IMR-90 (cell line): Measurements from ENCODE around the gene EIF3L. TPM values are rescaled to one million over a fixed set of nuclear protein-coding genes. Genes with fewer than 3 reads are reported as not detected.

ENCODE experiments used
- ATAC-seq: fragments of 200-7000 bp; cut with Tn5 transposase; 2 replicates; pipeline ENCODE4 v1.9.1; 2020; ENCODE audit warnings: low read depth, mild to moderate bottlenecking, moderate library complexity
- BruUV-seq: library from RNA; stranded (reverse); fragments of 400-500 nt; replicated peaks from 2 replicates; lab custom pipeline; 2021; lab: Mats Ljungman, UMichigan
- CTCF ChIA-PET: fragments of 300-600 bp; formaldehyde crosslinking; extraction: SDS; loops from one replicate; lab custom pipeline; 2021; ENCODE audit warnings: antibody characterized with exemption; lab: Yijun Ruan, JAX
- POLR2A ChIA-PET: fragments of 300-600 bp; sonication (Branson Sonifier 250); formaldehyde crosslinking; loops from one replicate; lab custom pipeline; 2022; ENCODE audit warnings: antibody characterized with exemption; ENCODE audit not compliant: unreplicated experiment; lab: Charles Lee
- DNase-seq: peaks from one replicate; pipeline ENCODE4 v3.0.0; 2013
- H2AFZ ChIP-seq: replicated peaks from 2 replicates; pipeline ENCODE3; 2013; ENCODE audit warnings: low read length, mild to moderate bottlenecking; ENCODE audit not compliant: poor library complexity
- H2AK5ac ChIP-seq: 2 replicates; pipeline ENCODE4 v1.6.1; 2013; ENCODE audit warnings: low read depth, low read length, inconsistent platforms
- H2AK9ac ChIP-seq: replicated peaks from 2 replicates; pipeline ENCODE3; 2013; ENCODE audit warnings: mild to moderate bottlenecking, low read depth, low read length, moderate library complexity; ENCODE audit not compliant: poor library complexity
- H2BK120ac ChIP-seq: 2 replicates; pipeline ENCODE4 v1.6.1; 2013; ENCODE audit warnings: low read depth, low read length, inconsistent platforms
- H2BK15ac ChIP-seq: 3 replicates; pipeline ENCODE4 v1.6.1; 2013; ENCODE audit warnings: low read depth, low read length, inconsistent platforms
- H2BK20ac ChIP-seq: 2 replicates; pipeline ENCODE4 v1.6.1; 2013; ENCODE audit warnings: low read depth, mild to moderate bottlenecking, inconsistent platforms, low read length, moderate library complexity
- H2BK5ac ChIP-seq: 2 replicates; pipeline ENCODE4 v1.6.1; 2013; ENCODE audit warnings: mild to moderate bottlenecking, low read depth, low read length, inconsistent platforms; ENCODE audit not compliant: poor library complexity, severe bottlenecking
- H3K14ac ChIP-seq: replicated peaks from 2 replicates; pipeline ENCODE4 v1.6.1; 2013; ENCODE audit warnings: low read depth, low read length, inconsistent platforms
- H3K18ac ChIP-seq: 2 replicates; pipeline ENCODE4 v1.6.1; 2013; ENCODE audit warnings: low read depth, low read length, control low read depth
- H3K23ac ChIP-seq: 2 replicates; pipeline ENCODE4 v1.6.1; 2013; ENCODE audit warnings: low read depth, low read length, inconsistent platforms
- H3K27ac ChIP-seq: 2 replicates; pipeline ENCODE4 v1.5.1; 2013; ENCODE audit warnings: mild to moderate bottlenecking, control low read depth, low read length; ENCODE audit not compliant: insufficient read depth
- H3K27me3 ChIP-seq: 2 replicates; pipeline ENCODE4 v1.6.1; 2013; ENCODE audit warnings: low read length; ENCODE audit not compliant: control insufficient read depth, insufficient read depth
- H3K36me3 ChIP-seq: 2 replicates; pipeline ENCODE4 v1.6.1; 2013; ENCODE audit warnings: low read length, mixed read lengths; ENCODE audit not compliant: control insufficient read depth, insufficient read depth
- H3K4ac ChIP-seq: 2 replicates; pipeline ENCODE4 v1.6.1; 2013; ENCODE audit warnings: low read depth, low read length, inconsistent platforms
- H3K4me1 ChIP-seq: 2 replicates; pipeline ENCODE4 v1.6.1; 2013; ENCODE audit warnings: low read length, mixed read lengths; ENCODE audit not compliant: control insufficient read depth, insufficient read depth
- H3K4me2 ChIP-seq: 2 replicates; pipeline ENCODE4 v1.6.1; 2013; ENCODE audit warnings: low read depth, mild to moderate bottlenecking, control low read depth, low read length, moderate library complexity
- H3K4me3 ChIP-seq: 2 replicates; pipeline ENCODE4 v1.5.1; 2013; ENCODE audit warnings: low read depth, mild to moderate bottlenecking, control low read depth, low read length, moderate library complexity; ENCODE audit not compliant: insufficient read depth
- H3K56ac ChIP-seq: 2 replicates; pipeline ENCODE4 v1.6.1; 2013; ENCODE audit warnings: low read length, inconsistent platforms; ENCODE audit not compliant: insufficient read depth; ENCODE audit errors: extremely low read depth
- H3K79me1 ChIP-seq, 2 experiments: 2 replicates each; pipeline ENCODE4 v1.6.1; 2013; ENCODE audit warnings: low read length in 2 of 2, inconsistent platforms in 1 of 2, low read depth in 1 of 2
- H3K9ac ChIP-seq: 2 replicates; pipeline ENCODE4 v1.6.1; 2013; ENCODE audit warnings: low read depth, low read length, control low read depth
- H3K9me1 ChIP-seq: 2 replicates; pipeline ENCODE4 v1.6.1; 2013; ENCODE audit warnings: low read length, inconsistent platforms; ENCODE audit not compliant: insufficient read depth
- H3K9me3 ChIP-seq: 2 replicates; pipeline ENCODE4 v1.6.1; 2013; ENCODE audit warnings: low read length; ENCODE audit not compliant: control insufficient read depth, insufficient read depth
- H4K20me1 ChIP-seq: 2 replicates; pipeline ENCODE4 v1.6.1; 2013; ENCODE audit warnings: low read length, inconsistent platforms; ENCODE audit not compliant: insufficient read depth
- H4K5ac ChIP-seq: 2 replicates; pipeline ENCODE4 v1.6.1; 2013; ENCODE audit warnings: mild to moderate bottlenecking, low read depth, low read length, control low read depth
- H4K8ac ChIP-seq, 2 experiments: 2 replicates each; pipeline ENCODE4 v1.6.1; 2013; ENCODE audit warnings: low read depth in 2 of 2, low read length in 2 of 2, control low read depth in 1 of 2, inconsistent platforms in 1 of 2
- H4K91ac ChIP-seq: 2 replicates; pipeline ENCODE4 v1.6.1; 2013; ENCODE audit warnings: low read depth, low read length, inconsistent platforms; ENCODE audit not compliant: insufficient read depth
- BHLHE40 ChIP-seq: fragments of 150-350 bp; IDR thresholded peaks from 2 replicates; pipeline ENCODE4 v1.6.1; 2016; ENCODE audit warnings: mild to moderate bottlenecking, low read depth, low read length
- CHD1 ChIP-seq: IDR thresholded peaks from 2 replicates; pipeline ENCODE4 v1.6.1; 2012; ENCODE audit warnings: low read depth, low read length, improper control_type of control experiment
- FOS ChIP-seq: fragments of 150-350 bp; IDR thresholded peaks from 2 replicates; pipeline ENCODE4 v1.6.1; 2016; ENCODE audit warnings: low read depth, low read length
- MAZ ChIP-seq: IDR thresholded peaks from 2 replicates; pipeline ENCODE4 v1.6.1; 2012; ENCODE audit warnings: low read depth, mild to moderate bottlenecking, low read length, improper control_type of control experiment, moderate library complexity, borderline replicate concordance
- MXI1 ChIP-seq: IDR thresholded peaks from 2 replicates; pipeline ENCODE4 v1.6.1; 2012; ENCODE audit warnings: low read depth, mild to moderate bottlenecking, low read length, moderate library complexity, borderline replicate concordance
- POLR2A ChIP-seq: IDR thresholded peaks from 2 replicates; pipeline ENCODE4 v1.6.1; 2012; ENCODE audit warnings: mild to moderate bottlenecking, low read depth, low read length
- RAD21 ChIP-seq: IDR thresholded peaks from 2 replicates; pipeline ENCODE4 v1.6.1; 2012; ENCODE audit warnings: low read length, improper control_type of control experiment
- SMC3 ChIP-seq: fragments of 150-350 bp; IDR thresholded peaks from 2 replicates; pipeline ENCODE4 v1.6.1; 2016; ENCODE audit warnings: low read depth, mild to moderate bottlenecking, antibody characterized with exemption, low read length, moderate library complexity
- WGBS, 2 experiments: methylation state at CpG; one replicate each; pipeline versions ENCODE4 v1.1.5 to v1.1.7; 2013; ENCODE audit warnings: missing lambda C conversion rate in 2 of 2; ENCODE audit not compliant: insufficient read length in 1 of 2; ENCODE audit errors: extremely low coverage in 2 of 2; 5-methylcytosine and 5-hydroxymethylcytosine counted together
- dilution Hi-C: fragments of 300-500 bp; cut with HindIII; formaldehyde crosslinking; loops from one replicate; pipeline ENCODE4 v1.14.3; 2018; ENCODE audit warnings: low sequenced_read_pairs; ENCODE audit not compliant: unreplicated experiment
- in situ Hi-C: fragments of 300-500 bp; cut with MboI; formaldehyde crosslinking; loops from 3 replicates; pipeline ENCODE4 v1.14.3; 2019; ENCODE audit warnings: low sequenced_read_pairs, inconsistent platforms, mixed read lengths
- intact Hi-C: fragments of 100-400 bp; cut with micrococcal nuclease; formaldehyde crosslinking; loops from 2 replicates; pipeline ENCODE4 v1.10.0; 2022
- polyA plus RNA-seq, 3 experiments: library from polyadenylated mRNA; depleted of rRNA; stranded (reverse); fragments of >200 nt; gene quantifications; 2 replicates each; pipeline ENCODE4 v1.2.3, GENCODE V29; 2012; ENCODE audit warnings: low replicate concordance in 1 of 3
- total RNA-seq: library from RNA; depleted of rRNA; stranded (reverse); fragments of >200 nt; gene quantifications from 2 replicates; pipeline ENCODE4 v1.2.3, GENCODE V29; 2012

Gene EIF3L
- total and polyA plus RNA-seq, 2 of the 4 experiments (the other 2 are of a cell fraction), result 391 to 593 TPM

GRCh38 chr22:37896181-37896592 lies 47.0 kb downstream of the EIF3L start:
- DNase-seq (peak; percentile 33), ATAC-seq (peak; percentile 13)
- Histone ChIP-seq H2BK20ac (no peak overlapping the region), H3K27me3 (no peaks in the 10 kb centered on the region), H2BK5ac (no peak overlapping the region), H2BK120ac (no peak overlapping the region), H3K23ac (no peak overlapping the region), H3K9me3 (no peaks in the 10 kb centered on the region), H3K4me1 (peaks cover 24% of the 10 kb centered on the region), H2AK5ac (peak overlapping the region; percentile 9; the same call in 1 of the 2 replicates), H2AK9ac (no peak overlapping the region), H3K4me3 (no peak overlapping the region), H3K14ac (no peak overlapping the region), H4K91ac (no peak overlapping the region), H3K56ac (no peak overlapping the region), H3K36me3 (peaks cover 6% of the 10 kb centered on the region; the same call in 1 of the 2 replicates), H2AFZ (peak overlapping the region; percentile 33), H3K4ac (no peak overlapping the region), H2BK15ac (no peak overlapping the region), H4K8ac (no peak overlapping the region), H3K9ac (no peak overlapping the region), H3K18ac (no peak overlapping the region), H3K4me2 (no peak overlapping the region), H3K79me1 (0 out of 4 replicates have a peak, but pooled peaks cover 0 to 14% of the 10 kb centered on the region in 2 experiments), H4K20me1 (0 out of 2 replicates have a peak, but pooled peaks cover 3% of the 10 kb centered on the region), H3K9me1 (no peaks in the 10 kb centered on the region), H3K27ac (no peak overlapping the region), H4K5ac (no peak overlapping the region)
- ChIA-PET CTCF (interaction anchor here (1.0 kb wide), 1 partner anchor 9 kb away, joined by 3 read pairs; no protein-coding TSS in a partner anchor), POLR2A (no interaction called here)
- WGBS, 2 experiments, result no CpG with 5 or more reads among the region's 5 CpGs
- dilution Hi-C loops (no loop called here), intact Hi-C loops (no loop called here), in situ Hi-C loops (no loop called here)
- TF ChIP-seq FOS (no peak), RAD21 (no peak), BHLHE40 (no peak), MXI1 (no peak), CHD1 (no peak), MAZ (no peak), SMC3 (no peak), POLR2A (no peak)
- BruUV-seq, result no TSS peak
